HEK293 (cell line): ENCODE measurements around the gene FASN.

Experiments used
- CTCF ChIA-PET: fragments of 350-600 bp; formaldehyde crosslinking; extraction: SDS; loops from one replicate; lab custom pipeline; 2021; ENCODE audit warnings: antibody characterized with exemption; lab: Yijun Ruan, JAX
- POLR2A ChIA-PET: fragments of 300-600 bp; formaldehyde crosslinking; extraction: SDS; loops from one replicate; lab custom pipeline; 2020; ENCODE audit warnings: antibody characterized with exemption, inconsistent platforms; lab: Yijun Ruan, JAX
- H3K27ac ChIP-seq: fragments of 200-500 bp; sonication (Bioruptor generic); 2 replicates; pipeline ENCODE4 v1.5.1; 2014; ENCODE audit warnings: low read depth, low read length, control low read depth, inconsistent platforms; ENCODE audit errors: extremely low read depth
- H3K36me3 ChIP-seq, 2 experiments: fragments of 200-500 bp in 1 of 2; sonication (Bioruptor generic) in 1 of 2; 1 replicate in 1 of 2; 2 replicates in 1 of 2; pipeline ENCODE4 v1.5.1; 2014 to 2017; ENCODE audit warnings: inconsistent platforms in 2 of 2, low read length in 2 of 2; ENCODE audit not compliant: control insufficient read depth in 2 of 2, insufficient read depth in 1 of 2
- H3K4me1 ChIP-seq: fragments of 200-500 bp; sonication (Bioruptor generic); 2 replicates; pipeline ENCODE4 v1.5.1; 2014; ENCODE audit warnings: mild to moderate bottlenecking, low read length, inconsistent platforms; ENCODE audit not compliant: control insufficient read depth, insufficient read depth
- H3K4me3 ChIP-seq: 2 replicates; pipeline ENCODE4 v1.5.1; 2011; ENCODE audit warnings: low read depth, mild to moderate bottlenecking, control low read depth, low read length, moderate library complexity
- H3K9me3 ChIP-seq: fragments of 200-500 bp; sonication (Bioruptor generic); 2 replicates; pipeline ENCODE4 v1.5.1; 2014; ENCODE audit warnings: low read depth, low read length, inconsistent platforms; ENCODE audit not compliant: control insufficient read depth, insufficient read depth
- GLI2 ChIP-seq: fragments of 450-650 bp; formaldehyde crosslinking; IDR thresholded peaks from 2 replicates; pipeline ENCODE4; 2017; ENCODE audit warnings: missing biosample characterization, missing genetic modification characterization, low read depth, borderline replicate concordance
- GLIS2 ChIP-seq: fragments of 450-650 bp; formaldehyde crosslinking; IDR thresholded peaks from 2 replicates; pipeline ENCODE4 v1.5.1; 2016; ENCODE audit warnings: missing biosample characterization, missing genetic modification characterization
- HOXD13 ChIP-seq: sonication (generic); formaldehyde crosslinking; IDR thresholded peaks from 2 replicates; pipeline ENCODE4 v1.8.0; 2022; ENCODE audit warnings: missing genetic modification reagents, borderline replicate concordance
- KLF8 ChIP-seq: fragments of 450-650 bp; formaldehyde crosslinking; IDR thresholded peaks from 2 replicates; pipeline ENCODE4 v1.5.1; 2016; ENCODE audit warnings: missing biosample characterization, missing genetic modification characterization
- ZBTB1 ChIP-seq: fragments of 450-650 bp; formaldehyde crosslinking; IDR thresholded peaks from 2 replicates; pipeline ENCODE4 v1.5.1; 2016; ENCODE audit warnings: missing biosample characterization, missing genetic modification characterization
- ZBTB7A ChIP-seq: fragments of 450-650 bp; formaldehyde crosslinking; IDR thresholded peaks from 2 replicates; pipeline ENCODE4 v1.5.1; 2016; ENCODE audit warnings: low read depth, missing biosample characterization, missing genetic modification characterization
- ZNF138 ChIP-seq: fragments of 450-650 bp; formaldehyde crosslinking; IDR thresholded peaks from 2 replicates; pipeline ENCODE4 v1.5.1; 2016; ENCODE audit warnings: missing biosample characterization, missing genetic modification characterization, borderline replicate concordance
- ZNF548 ChIP-seq: fragments of 450-650 bp; formaldehyde crosslinking; IDR thresholded peaks from 2 replicates; pipeline ENCODE4 v1.5.1; 2016; ENCODE audit warnings: missing biosample characterization, missing genetic modification characterization
- ZNF654 ChIP-seq: fragments of 450-650 bp; formaldehyde crosslinking; IDR thresholded peaks from 2 replicates; pipeline ENCODE4 v1.5.1; 2016; ENCODE audit warnings: low read depth, missing biosample characterization, missing genetic modification characterization
- ZNF670 ChIP-seq: fragments of 450-650 bp; formaldehyde crosslinking; IDR thresholded peaks from 2 replicates; pipeline ENCODE4 v1.5.1; 2016; ENCODE audit warnings: missing biosample characterization, missing genetic modification characterization, low read depth
- ZSCAN30 ChIP-seq: fragments of 450-650 bp; IDR thresholded peaks from 2 replicates; pipeline ENCODE4 v1.5.1; 2018; ENCODE audit warnings: missing biosample characterization, mild to moderate bottlenecking, missing genetic modification characterization, moderate library complexity
- TF ChIP-seq, protein P1 (sequence below): fragments of 450-650 bp; formaldehyde crosslinking; IDR thresholded peaks from 2 replicates; pipeline ENCODE4 v1.5.1; 2016; ENCODE audit warnings: missing biosample characterization, missing genetic modification characterization
- TF ChIP-seq, protein P2 (sequence below): fragments of 450-650 bp; formaldehyde crosslinking; IDR thresholded peaks from 2 replicates; pipeline ENCODE4 v1.5.1; 2016; ENCODE audit warnings: missing biosample characterization, missing genetic modification characterization

FASN gene

DNA sequence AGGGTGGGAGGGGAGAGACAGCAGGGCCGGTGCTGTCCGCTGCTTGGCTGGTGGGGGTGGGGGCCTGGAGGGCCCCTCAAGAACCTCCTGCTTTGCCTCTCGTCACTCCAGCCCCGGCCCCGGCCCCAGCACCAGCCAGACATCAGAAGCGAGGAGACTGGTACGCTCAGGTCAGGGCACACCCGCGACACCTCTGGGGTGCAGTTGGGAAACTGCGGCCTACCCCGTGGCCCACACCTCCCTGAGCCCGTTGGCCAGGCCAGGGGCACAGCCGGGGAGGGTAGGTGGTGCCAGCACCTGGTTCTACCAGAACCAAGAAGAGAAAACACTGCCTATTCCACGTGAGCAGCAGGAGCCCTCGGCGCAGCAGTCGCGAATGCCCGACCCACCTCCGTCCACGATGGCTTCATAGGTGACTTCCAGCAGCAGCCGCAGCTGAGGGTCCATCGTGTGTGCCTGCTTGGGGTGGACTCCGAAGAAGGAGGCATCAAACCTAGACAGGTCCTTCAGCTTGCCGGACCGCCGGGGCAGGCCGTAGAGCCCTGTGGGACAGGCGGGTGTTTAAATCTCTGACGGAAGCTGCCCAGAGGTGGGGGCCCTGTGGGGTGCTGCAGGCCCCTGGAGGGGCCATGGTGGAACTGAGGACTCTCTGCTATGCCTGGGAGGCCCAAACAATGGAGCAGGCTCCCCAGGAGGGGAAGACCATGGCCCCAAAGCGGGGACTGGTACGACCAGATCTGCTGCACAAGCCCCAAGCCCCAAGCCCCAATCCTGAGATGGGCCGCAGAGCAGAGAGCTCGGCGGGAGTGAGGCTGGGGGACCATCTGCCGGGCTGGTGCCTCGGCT lies 2.9 kb downstream of the FASN start:
- H3K36me3 ChIP-seq, result peaks cover 13 to 67% of the 10 kb centered on the region in 2 experiments
- CTCF ChIA-PET, result interaction anchor here (0.6 to 1.1 kb wide), 2 partner anchors 58 to 229 kb away, joined by 3 read pairs; partner anchors contain the start of gene DCXR
- POLR2A ChIA-PET, result interaction anchor here (0.6 to 1.4 kb wide), 10 partner anchors 11 to 371 kb away, joined by 3 to 9 read pairs (median 3); partner anchors contain the start of genes CENPX, DCXR, GPS1 and LRRC45
- 0 out of 2 replicates have a peak, but pooled peaks cover 7% of the 10 kb centered on the region for H3K4me1 ChIP-seq
- no peaks in the 10 kb centered on the region for H3K9me3 ChIP-seq
- H3K4me3 ChIP-seq, result no peak overlapping the region
- TF ChIP-seq ZSCAN30 (tag by site-specific recombination), result no peak
- TF ChIP-seq, protein P1, sequence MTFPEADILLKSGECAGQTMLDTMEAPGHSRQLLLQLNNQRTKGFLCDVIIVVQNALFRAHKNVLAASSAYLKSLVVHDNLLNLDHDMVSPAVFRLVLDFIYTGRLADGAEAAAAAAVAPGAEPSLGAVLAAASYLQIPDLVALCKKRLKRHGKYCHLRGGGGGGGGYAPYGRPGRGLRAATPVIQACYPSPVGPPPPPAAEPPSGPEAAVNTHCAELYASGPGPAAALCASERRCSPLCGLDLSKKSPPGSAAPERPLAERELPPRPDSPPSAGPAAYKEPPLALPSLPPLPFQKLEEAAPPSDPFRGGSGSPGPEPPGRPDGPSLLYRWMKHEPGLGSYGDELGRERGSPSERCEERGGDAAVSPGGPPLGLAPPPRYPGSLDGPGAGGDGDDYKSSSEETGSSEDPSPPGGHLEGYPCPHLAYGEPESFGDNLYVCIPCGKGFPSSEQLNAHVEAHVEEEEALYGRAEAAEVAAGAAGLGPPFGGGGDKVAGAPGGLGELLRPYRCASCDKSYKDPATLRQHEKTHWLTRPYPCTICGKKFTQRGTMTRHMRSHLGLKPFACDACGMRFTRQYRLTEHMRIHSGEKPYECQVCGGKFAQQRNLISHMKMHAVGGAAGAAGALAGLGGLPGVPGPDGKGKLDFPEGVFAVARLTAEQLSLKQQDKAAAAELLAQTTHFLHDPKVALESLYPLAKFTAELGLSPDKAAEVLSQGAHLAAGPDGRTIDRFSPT (tag by site-specific recombination), result peak; percentile 52; the same call in 1 of the 2 replicates
- TF ChIP-seq ZNF548 (tag by site-specific recombination), result no peak
- TF ChIP-seq, all 188 proteins: peak for 1
- peak overlapping the region; percentile 99 for H3K27ac ChIP-seq

DNA sequence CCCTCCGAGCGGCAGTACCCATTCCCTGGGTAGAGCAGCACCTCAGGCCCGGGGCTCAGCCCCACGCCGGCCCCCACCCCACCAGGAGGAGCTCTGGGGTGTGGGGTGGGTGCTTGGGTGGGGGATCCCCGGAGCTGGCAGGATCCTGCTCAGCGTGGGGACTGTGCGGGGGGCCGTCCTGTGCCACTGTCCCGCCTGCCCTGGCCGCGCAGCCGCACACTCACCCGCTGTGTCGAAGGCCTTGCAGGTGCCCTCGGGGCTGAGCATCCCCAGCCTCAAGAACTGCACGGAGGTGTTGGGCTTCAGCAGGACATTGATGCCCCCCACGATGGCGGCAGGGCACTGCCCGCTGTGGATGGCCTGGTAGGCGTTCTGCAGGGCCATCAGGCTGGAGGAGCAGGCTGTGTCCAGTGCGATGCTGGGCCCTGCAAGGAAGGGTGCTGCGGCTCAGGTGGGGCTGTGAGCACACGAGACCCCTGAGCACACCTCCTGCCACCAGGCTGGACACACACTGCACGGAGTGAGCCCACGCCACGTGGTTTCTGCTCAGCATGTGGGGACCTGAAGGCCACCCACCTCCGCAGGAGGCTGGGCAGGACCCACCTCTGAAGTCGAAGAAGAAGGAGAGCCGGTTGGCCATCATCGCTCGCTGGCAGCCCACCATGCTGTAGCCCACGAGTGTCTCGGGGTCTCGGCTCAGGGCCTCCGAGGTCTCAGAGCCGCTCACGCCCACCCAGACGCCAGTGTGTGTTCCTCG lies 4.9 kb downstream of the FASN start:
- no peak for TF ChIP-seq ZBTB7A
- no peak for TF ChIP-seq ZNF670 (tag by site-specific recombination)
- TF ChIP-seq KLF8 (tag by site-specific recombination), result no peak
- TF ChIP-seq ZNF654 (tag by site-specific recombination), result no peak
- TF ChIP-seq, protein P2, sequence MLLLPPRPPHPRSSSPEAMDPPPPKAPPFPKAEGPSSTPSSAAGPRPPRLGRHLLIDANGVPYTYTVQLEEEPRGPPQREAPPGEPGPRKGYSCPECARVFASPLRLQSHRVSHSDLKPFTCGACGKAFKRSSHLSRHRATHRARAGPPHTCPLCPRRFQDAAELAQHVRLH, result no peak
- TF ChIP-seq HOXD13, result no peak
- TF ChIP-seq, protein P1 (tag by site-specific recombination), result peak; percentile 88
- 0 out of 2 replicates have a peak, but pooled peaks have one; percentile 14 for TF ChIP-seq GLIS2
- no peak for TF ChIP-seq ZNF138 (tag by site-specific recombination)
- ChIA-PET POLR2A (interaction anchor here (0.6 to 1.9 kb wide), 5 partner anchors 12 to 154 kb away, joined by 4 to 9 read pairs (median 5); partner anchors contain the start of gene DCXR), CTCF (no interaction called here)
- Histone ChIP-seq H3K27ac (peak overlapping the region; percentile 31; the same call in 1 of the 2 replicates), H3K9me3 (no peaks in the 10 kb centered on the region), H3K4me3 (no peak overlapping the region), H3K4me1 (0 out of 2 replicates have a peak, but pooled peaks cover 5% of the 10 kb centered on the region), H3K36me3 (peaks cover 18 to 87% of the 10 kb centered on the region in 2 experiments)

DNA sequence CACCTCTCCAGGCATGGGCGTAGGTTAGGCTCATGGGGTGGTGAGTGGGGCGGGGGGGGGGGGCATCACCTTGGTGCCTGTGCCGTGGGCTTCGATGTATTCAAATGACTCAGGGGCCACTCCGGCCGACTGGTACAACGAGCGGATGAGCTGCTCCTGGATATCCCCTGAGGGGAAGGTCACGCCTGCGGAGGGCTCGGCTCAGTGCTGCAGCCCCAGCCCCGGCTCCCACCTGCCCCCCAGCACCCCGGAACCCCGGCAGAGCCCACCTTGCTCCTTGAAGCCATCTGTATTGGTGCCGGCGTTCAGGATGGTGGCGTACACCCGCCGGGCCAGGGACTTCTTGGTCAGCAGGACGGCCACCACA lies 5.4 kb downstream of the FASN start:
- 0 out of 2 replicates have a peak, but pooled peaks cover 5% of the 10 kb centered on the region for H3K4me1 ChIP-seq

More for the DNA sequence above, 5.4 kb downstream of the FASN start:
- Histone ChIP-seq H3K36me3 (peaks cover 20 to 92% of the 10 kb centered on the region in 2 experiments), H3K27ac (0 out of 2 replicates have a peak overlapping the region, but pooled peaks have one; percentile 9), H3K4me3 (no peak overlapping the region), H3K9me3 (no peaks in the 10 kb centered on the region)
- POLR2A ChIA-PET, result interaction anchor here (0.6 to 1.9 kb wide), 5 partner anchors 12 to 154 kb away, joined by 4 to 5 read pairs (median 4); partner anchors contain the start of gene DCXR
- CTCF ChIA-PET, result no interaction called here
- no peak for TF ChIP-seq GLI2 (tag by site-specific recombination)
- no peak for TF ChIP-seq ZBTB1 (tag by site-specific recombination)
